ENCODE data around the gene ATMIN. TPM values are rescaled to one million over a fixed set of nuclear protein-coding genes. Genes with fewer than 3 reads are reported as not detected.

Gene ATMIN
- total RNA-seq, 1 donor, result 42.5 TPM

- peak overlapping the region; percentile 73 for H3K4me3 ChIP-seq (ENCODE audit: low read length)
- no peaks in the 10 kb centered on the region for H3K9me3 ChIP-seq (ENCODE audit: low read depth, low read length)
- no peaks in the 10 kb centered on the region for H3K27me3 ChIP-seq (ENCODE audit: insufficient read depth, low read length)
- H3K4me1 ChIP-seq (ENCODE audit: insufficient read depth, low read length), result peaks cover 24% of the 10 kb centered on the region
These were observed 521 bp downstream of the ATMIN start for GRCh38 chr16:81035975-81036750.

DNA sequence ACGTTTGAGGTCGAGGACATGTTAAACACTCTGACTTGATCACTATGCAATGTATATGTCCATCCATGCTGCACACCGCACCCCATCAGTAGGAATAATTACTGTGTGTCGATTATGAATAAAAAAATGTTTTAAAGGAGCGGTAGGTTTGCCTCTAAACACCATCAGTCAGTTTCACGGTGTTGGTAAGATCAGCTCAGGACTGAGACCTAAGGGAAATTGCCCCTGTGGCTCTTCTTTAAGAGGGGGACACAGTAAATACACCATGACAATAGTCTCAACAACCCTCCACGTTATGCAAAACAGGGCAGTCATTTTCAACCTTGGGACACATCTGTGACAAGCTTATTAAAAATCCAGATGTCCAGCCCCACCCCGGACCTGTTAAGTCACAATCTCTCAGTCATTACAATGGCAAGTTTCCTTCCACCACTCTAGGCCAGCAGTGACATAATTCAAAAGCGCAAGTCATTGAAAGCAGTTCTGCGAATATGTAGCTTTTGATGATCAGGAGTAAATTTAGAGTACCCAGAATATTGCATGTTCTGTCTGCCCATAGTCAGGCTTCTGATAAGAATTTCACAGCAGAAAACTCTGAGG, 1.2 kb downstream of the ATMIN start:
- H3K9me3 ChIP-seq (ENCODE audit: low read depth, low read length), result no peaks in the 10 kb centered on the region
- no peaks in the 10 kb centered on the region for H3K27me3 ChIP-seq (ENCODE audit: insufficient read depth, low read length)
- H3K4me1 ChIP-seq (ENCODE audit: insufficient read depth, low read length), result peaks cover 24% of the 10 kb centered on the region
- peak overlapping the region; percentile 73 for H3K4me3 ChIP-seq (ENCODE audit: low read length)

DNA sequence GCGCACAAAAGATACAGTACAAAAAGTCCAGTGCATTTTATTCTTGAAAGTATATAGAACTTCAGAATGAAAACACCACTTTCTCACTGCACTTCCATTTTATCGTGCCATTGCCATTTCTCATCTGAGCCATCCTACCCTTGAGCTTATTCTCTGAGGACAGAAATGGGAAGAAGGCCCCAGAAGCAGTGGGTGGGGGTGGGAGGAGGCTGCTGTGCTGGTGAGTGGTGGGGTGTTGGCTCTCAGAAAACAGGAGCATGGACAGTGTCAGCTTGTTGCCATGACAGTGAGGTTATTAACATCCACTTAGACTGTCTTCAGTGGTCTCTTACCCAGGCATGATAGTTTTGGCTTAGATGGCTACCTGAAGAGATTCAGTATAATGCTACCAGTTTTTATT, 4.5 kb downstream of the ATMIN start:
- Histone ChIP-seq H3K9me3 (ENCODE audit: low read depth, low read length) (no peaks in the 10 kb centered on the region), H3K4me3 (ENCODE audit: low read length) (no peak overlapping the region), H3K27me3 (ENCODE audit: insufficient read depth, low read length) (no peaks in the 10 kb centered on the region), H3K4me1 (ENCODE audit: insufficient read depth, low read length) (peaks cover 24% of the 10 kb centered on the region)

- H3K4me3 ChIP-seq (ENCODE audit: low read length), result no peak overlapping the region
- no peaks in the 10 kb centered on the region for H3K9me3 ChIP-seq (ENCODE audit: low read depth, low read length)
- H3K27me3 ChIP-seq (ENCODE audit: insufficient read depth, low read length), result no peaks in the 10 kb centered on the region
- peaks cover 24% of the 10 kb centered on the region for H3K4me1 ChIP-seq (ENCODE audit: insufficient read depth, low read length)
These were observed 5.2 kb downstream of the ATMIN start for GRCh38 chr16:81040842-81041241.

DNA sequence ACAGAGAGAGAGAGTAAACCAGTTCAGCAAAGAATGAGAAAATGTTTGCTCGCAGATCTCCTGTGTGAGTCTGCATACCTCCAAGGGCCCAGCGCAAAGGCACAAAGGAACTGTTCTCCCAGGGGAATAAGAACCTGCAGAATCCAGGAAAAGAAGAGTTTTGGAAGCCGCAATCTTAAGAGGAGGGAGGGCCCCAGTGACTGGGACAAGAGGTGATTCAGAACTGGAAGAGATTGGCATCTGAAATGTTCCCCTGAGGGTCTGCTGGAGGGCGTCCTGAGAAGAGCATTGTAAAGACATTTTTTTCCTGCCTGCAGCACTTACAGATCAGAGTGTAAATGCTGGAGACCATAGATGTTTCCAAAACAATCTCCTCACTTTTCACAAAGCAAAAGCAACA, 6.1 kb downstream of the ATMIN start:
- Histone ChIP-seq H3K4me1 (ENCODE audit: insufficient read depth, low read length) (peaks cover 20% of the 10 kb centered on the region), H3K4me3 (ENCODE audit: low read length) (no peak overlapping the region), H3K27me3 (ENCODE audit: insufficient read depth, low read length) (no peaks in the 10 kb centered on the region), H3K9me3 (ENCODE audit: low read depth, low read length) (no peaks in the 10 kb centered on the region)

DNA sequence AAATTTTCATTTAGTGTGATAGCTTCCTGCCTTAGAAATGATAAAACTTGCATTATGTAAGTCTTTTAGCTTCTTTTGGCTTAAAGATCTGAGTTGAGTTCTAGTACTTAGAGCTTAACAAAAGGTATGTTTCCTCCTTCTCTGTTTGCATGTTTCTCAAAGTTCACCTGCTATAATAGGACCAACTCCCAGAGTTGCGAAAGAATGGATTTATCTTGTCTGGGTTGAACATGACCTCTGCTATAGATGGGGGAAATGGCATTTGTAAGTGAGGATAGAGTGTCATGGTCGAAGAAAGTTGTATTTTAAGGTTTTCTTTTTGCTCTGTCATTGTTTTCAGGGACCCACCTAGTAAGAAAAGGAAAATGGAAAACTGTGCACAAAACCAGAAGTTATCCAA, 7.2 kb downstream of the ATMIN start:
- Histone ChIP-seq H3K9me3 (ENCODE audit: low read depth, low read length) (no peaks in the 10 kb centered on the region), H3K4me3 (ENCODE audit: low read length) (no peak overlapping the region), H3K4me1 (ENCODE audit: insufficient read depth, low read length) (peaks cover 9% of the 10 kb centered on the region), H3K27me3 (ENCODE audit: insufficient read depth, low read length) (no peaks in the 10 kb centered on the region)

DNA sequence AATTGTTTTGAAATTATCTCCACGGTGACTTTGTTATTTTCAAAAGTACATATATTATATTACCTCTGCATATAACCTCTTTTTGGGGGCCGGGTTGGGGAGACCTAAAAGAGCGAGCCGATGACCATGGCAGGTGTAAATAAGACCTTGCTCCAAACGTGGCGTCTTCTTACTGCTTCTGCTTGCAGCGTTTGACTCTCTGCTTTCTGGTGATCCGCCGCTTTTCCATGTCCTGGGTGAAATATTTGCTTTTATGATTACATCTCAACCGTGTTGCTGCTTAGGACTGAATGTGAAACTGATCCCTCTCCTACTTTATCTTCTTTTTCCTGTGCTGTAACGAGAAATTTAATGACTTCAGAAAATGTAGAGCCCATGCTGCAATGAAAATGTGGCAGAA, 18.1 kb downstream of the ATMIN start:
- Histone ChIP-seq H3K27me3 (ENCODE audit: insufficient read depth, low read length) (no peaks in the 10 kb centered on the region), H3K9me3 (ENCODE audit: low read depth, low read length) (peaks cover 9% of the 10 kb centered on the region), H3K4me3 (ENCODE audit: low read length) (no peak overlapping the region), H3K4me1 (ENCODE audit: insufficient read depth, low read length) (no peaks in the 10 kb centered on the region)

GRCh38 chr16:81060576-81061306, 25.1 kb downstream of the ATMIN start:
- Histone ChIP-seq H3K4me3 (ENCODE audit: low read length) (no peak overlapping the region), H3K4me1 (ENCODE audit: insufficient read depth, low read length) (no peaks in the 10 kb centered on the region), H3K9me3 (ENCODE audit: low read depth, low read length) (no peaks in the 10 kb centered on the region), H3K27me3 (ENCODE audit: insufficient read depth, low read length) (no peaks in the 10 kb centered on the region)

- H3K27me3 ChIP-seq (ENCODE audit: insufficient read depth, low read length), result no peaks in the 10 kb centered on the region
- no peaks in the 10 kb centered on the region for H3K9me3 ChIP-seq (ENCODE audit: low read depth, low read length)
- no peaks in the 10 kb centered on the region for H3K4me1 ChIP-seq (ENCODE audit: insufficient read depth, low read length)
- no peak overlapping the region for H3K4me3 ChIP-seq (ENCODE audit: low read length)
These were observed 25.6 kb downstream of the ATMIN start for GRCh38 chr16:81061307-81061640.

- Histone ChIP-seq H3K9me3 (ENCODE audit: low read depth, low read length) (no peaks in the 10 kb centered on the region), H3K4me3 (ENCODE audit: low read length) (no peak overlapping the region), H3K4me1 (ENCODE audit: insufficient read depth, low read length) (no peaks in the 10 kb centered on the region), H3K27me3 (ENCODE audit: insufficient read depth, low read length) (no peaks in the 10 kb centered on the region)
These were observed 26.4 kb downstream of the ATMIN start for GRCh38 chr16:81061871-81062608.

GRCh38 chr16:81066681-81067080, 31.0 kb downstream of the ATMIN start:
- Histone ChIP-seq H3K4me3 (ENCODE audit: low read length) (no peak overlapping the region), H3K9me3 (ENCODE audit: low read depth, low read length) (no peaks in the 10 kb centered on the region), H3K4me1 (ENCODE audit: insufficient read depth, low read length) (no peaks in the 10 kb centered on the region), H3K27me3 (ENCODE audit: insufficient read depth, low read length) (no peaks in the 10 kb centered on the region)

DNA sequence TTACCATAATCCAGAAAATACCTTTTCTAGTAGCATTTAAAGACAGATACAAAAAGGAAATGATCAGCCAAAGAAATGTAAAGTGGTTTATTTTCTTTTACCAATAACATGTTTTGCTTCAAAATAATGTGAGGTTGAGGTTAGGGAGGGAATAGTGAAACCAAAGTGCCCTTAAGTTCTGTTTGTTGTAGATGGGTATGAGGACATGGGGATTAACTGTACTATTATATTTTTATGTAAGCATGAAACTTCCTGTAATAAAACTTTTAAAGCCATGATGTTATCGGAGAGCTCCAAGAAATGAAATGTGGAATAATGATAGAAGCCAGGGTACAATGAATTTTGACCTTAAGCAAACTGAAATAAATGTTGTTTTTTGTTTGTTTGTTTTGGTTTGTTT, 31.5 kb downstream of the ATMIN start:
- H3K9me3 ChIP-seq (ENCODE audit: low read depth, low read length), result no peaks in the 10 kb centered on the region
- H3K4me1 ChIP-seq (ENCODE audit: insufficient read depth, low read length), result no peaks in the 10 kb centered on the region
- H3K4me3 ChIP-seq (ENCODE audit: low read length), result no peak overlapping the region
- no peaks in the 10 kb centered on the region for H3K27me3 ChIP-seq (ENCODE audit: insufficient read depth, low read length)

GRCh38 chr16:81069063-81069462, 33.4 kb downstream of the ATMIN start:
- H3K27me3 ChIP-seq (ENCODE audit: insufficient read depth, low read length), result no peaks in the 10 kb centered on the region
- no peaks in the 10 kb centered on the region for H3K4me1 ChIP-seq (ENCODE audit: insufficient read depth, low read length)
- no peaks in the 10 kb centered on the region for H3K9me3 ChIP-seq (ENCODE audit: low read depth, low read length)
- H3K4me3 ChIP-seq (ENCODE audit: low read length), result no peak overlapping the region

GRCh38 chr16:81070979-81071378, 35.3 kb downstream of the ATMIN start:
- Histone ChIP-seq H3K4me3 (ENCODE audit: low read length) (no peak overlapping the region), H3K27me3 (ENCODE audit: insufficient read depth, low read length) (no peaks in the 10 kb centered on the region), H3K4me1 (ENCODE audit: insufficient read depth, low read length) (no peaks in the 10 kb centered on the region), H3K9me3 (ENCODE audit: low read depth, low read length) (no peaks in the 10 kb centered on the region)

DNA sequence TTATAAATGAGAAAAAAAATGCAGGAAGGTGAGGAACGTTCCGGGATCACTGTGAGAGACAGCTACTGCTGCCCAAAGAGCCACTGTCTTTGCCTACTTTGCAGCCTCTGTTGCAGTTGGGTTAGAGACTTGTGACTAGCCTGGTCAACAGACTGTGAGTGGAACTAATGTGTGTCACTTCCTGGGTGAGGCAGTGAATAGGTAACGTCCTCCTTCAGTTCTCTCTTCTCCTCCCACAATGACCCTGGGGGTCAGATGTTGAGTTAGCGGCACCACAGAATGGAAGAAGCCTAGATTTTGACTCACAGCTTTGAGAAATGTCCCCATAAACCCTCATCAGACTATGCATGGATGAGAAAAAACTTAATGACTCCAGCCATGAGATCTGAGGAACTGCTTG, 36.2 kb downstream of the ATMIN start:
- no peaks in the 10 kb centered on the region for H3K27me3 ChIP-seq (ENCODE audit: insufficient read depth, low read length)
- no peak overlapping the region for H3K4me3 ChIP-seq (ENCODE audit: low read length)
- peaks cover 5% of the 10 kb centered on the region for H3K4me1 ChIP-seq (ENCODE audit: insufficient read depth, low read length)
- no peaks in the 10 kb centered on the region for H3K9me3 ChIP-seq (ENCODE audit: low read depth, low read length)
